ENCODE results near the gene TMEM150A. TPM values are rescaled to one million over a fixed set of nuclear protein-coding genes. Genes with fewer than 3 reads are reported as not detected.
A peak's percentile ranks its signal among the peaks of the same experiment; 100 is the strongest.
"Not testable (repeated sequence)": the region's sequence is repeated elsewhere in the genome, so short reads cannot be mapped to it uniquely, and the experiment has no call there.

Gene TMEM150A
- total RNA-seq, 1 donor from 2014 or later = 27.7 TPM

GRCh38 chr2:85613717-85614515 is 11.4 kb upstream of the TMEM150A start:
- DNase-seq (ENCODE audit: low spot score) = no peak

- DNase-seq (ENCODE audit: low spot score) = peak; percentile 98
Observed at GRCh38 chr2:85611705-85612587, 9.4 kb upstream of the TMEM150A start, which contains the start of gene C2orf68. Gene C2orf68 (minus strand): TSS chr2:85612066. CDS start chr2:85611984, 82 bp downstream.

GRCh38 chr2:85611217-85611704 is 8.8 kb upstream of the TMEM150A start:
- no peak for DNase-seq (ENCODE audit: low spot score)

- DNase-seq (ENCODE audit: low spot score) = no peak
Observed at GRCh38 chr2:85607268-85608215, 5.0 kb upstream of the TMEM150A start.

GRCh38 chr2:85606116-85606455 is 3.6 kb upstream of the TMEM150A start:
- DNase-seq (ENCODE audit: low spot score) = no peak

GRCh38 chr2:85605406-85606115 is 3.1 kb upstream of the TMEM150A start:
- DNase-seq (ENCODE audit: low spot score) = no peak

GRCh38 chr2:85604568-85605339 is 2.3 kb upstream of the TMEM150A start:
- DNase-seq (ENCODE audit: low spot score) = no peak

GRCh38 chr2:85604133-85604444 is 1.6 kb upstream of the TMEM150A start:
- DNase-seq (ENCODE audit: low spot score) = not testable (repeated sequence)

GRCh38 chr2:85601771-85602475 is 575 bp downstream of the TMEM150A start:
- no peak for DNase-seq (ENCODE audit: low spot score)

GRCh38 chr2:85600951-85601770 is 1.3 kb downstream of the TMEM150A start:
- no peak for DNase-seq (ENCODE audit: low spot score)

- DNase-seq (ENCODE audit: low spot score) = no peak
Observed at GRCh38 chr2:85600235-85600575, 2.3 kb downstream of the TMEM150A start.

GRCh38 chr2:85599468-85600234 is 2.8 kb downstream of the TMEM150A start:
- no peak for DNase-seq (ENCODE audit: low spot score)

- no peak for DNase-seq (ENCODE audit: low spot score)
Observed at GRCh38 chr2:85598594-85599340, 3.7 kb downstream of the TMEM150A start.

- DNase-seq (ENCODE audit: low spot score) = no peak
Observed at GRCh38 chr2:85597241-85597640, 5.3 kb downstream of the TMEM150A start.

GRCh38 chr2:85596486-85597143 is 5.9 kb downstream of the TMEM150A start:
- DNase-seq (ENCODE audit: low spot score) = no peak

GRCh38 chr2:85596026-85596333 is 6.5 kb downstream of the TMEM150A start:
- no peak for DNase-seq (ENCODE audit: low spot score)
